Measurements from ENCODE around the gene DIS3L2. TPM values are rescaled to one million over a fixed set of nuclear protein-coding genes. Genes with fewer than 3 reads are reported as not detected.
"Not testable (repeated sequence)": the region's sequence is repeated elsewhere in the genome, so short reads cannot be mapped to it uniquely, and the experiment has no call there.

The DIS3L2 gene
- total and polyA plus RNA-seq, 2 donors, result 16.3 to 21.6 TPM

GRCh38 chr2:232338094-232338758 lies 376.7 kb downstream of the DIS3L2 start:
- H3K27me3 ChIP-seq (ENCODE audit: control insufficient read depth in 2 of 2, insufficient read depth in 1 of 2, low read length in 1 of 2); H3K27ac ChIP-seq (ENCODE audit: low read depth in 1 of 2, low read length in 1 of 2); DNase-seq (ENCODE audit: low read depth in 6 of 9, low spot score in 9 of 9); H3K9me3 ChIP-seq (ENCODE audit: control insufficient read depth in 2 of 2, insufficient read depth in 1 of 2, low read length in 1 of 2); H3K4me3 ChIP-seq (ENCODE audit: low read length in 2 of 2); H3K4me1 ChIP-seq (ENCODE audit: control insufficient read depth in 2 of 2, insufficient read depth in 2 of 2, low read length in 2 of 2): not testable (repeated sequence)
- WGBS, result 92% methylated on average over 9 of the region's 16 CpGs
- H3K36me3 ChIP-seq (ENCODE audit: control insufficient read depth in 2 of 2, insufficient read depth in 2 of 2, low read length in 1 of 2), result peaks cover 6 to 29% of the 10 kb centered on the region in 2 donors

DNA sequence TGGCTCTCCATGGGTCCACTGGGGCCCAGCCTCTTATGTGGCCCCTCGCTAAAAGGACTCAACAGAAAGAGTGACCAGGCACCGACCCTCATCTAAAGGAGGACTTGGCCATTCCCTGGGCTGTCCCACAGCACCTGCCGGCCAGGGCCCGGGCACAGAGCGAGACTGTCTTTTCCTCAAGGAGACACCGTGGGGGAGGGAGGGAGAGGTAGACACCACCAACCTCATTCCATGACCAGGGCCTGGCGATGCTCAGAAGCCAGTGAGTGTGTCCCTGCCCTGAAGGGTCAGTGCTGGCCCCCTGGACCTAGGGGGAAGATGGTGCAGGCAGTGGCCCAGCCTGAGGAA lies 377.2 kb downstream of the DIS3L2 start:
- Histone ChIP-seq H3K4me3 (ENCODE audit: low read length in 2 of 2) (no peak overlapping the region), H3K4me1 (ENCODE audit: control insufficient read depth in 2 of 2, insufficient read depth in 2 of 2, low read length in 2 of 2) (peaks cover 0 to 8% of the 10 kb centered on the region in 2 donors), H3K36me3 (ENCODE audit: control insufficient read depth in 2 of 2, insufficient read depth in 2 of 2, low read length in 1 of 2) (peaks cover 6 to 28% of the 10 kb centered on the region in 2 donors), H3K27ac (ENCODE audit: low read depth in 1 of 2, low read length in 1 of 2) (no peak overlapping the region), H3K9me3 (ENCODE audit: control insufficient read depth in 2 of 2, insufficient read depth in 1 of 2, low read length in 1 of 2) (no peaks in the 10 kb centered on the region), H3K27me3 (ENCODE audit: control insufficient read depth in 2 of 2, insufficient read depth in 1 of 2, low read length in 1 of 2) (peaks cover 0 to 4% of the 10 kb centered on the region in 2 donors)
- no peak for DNase-seq (ENCODE audit: low read depth in 6 of 9, low spot score in 9 of 9)
- 92% methylated on average over 7 of the region's 7 CpGs for WGBS

DNA sequence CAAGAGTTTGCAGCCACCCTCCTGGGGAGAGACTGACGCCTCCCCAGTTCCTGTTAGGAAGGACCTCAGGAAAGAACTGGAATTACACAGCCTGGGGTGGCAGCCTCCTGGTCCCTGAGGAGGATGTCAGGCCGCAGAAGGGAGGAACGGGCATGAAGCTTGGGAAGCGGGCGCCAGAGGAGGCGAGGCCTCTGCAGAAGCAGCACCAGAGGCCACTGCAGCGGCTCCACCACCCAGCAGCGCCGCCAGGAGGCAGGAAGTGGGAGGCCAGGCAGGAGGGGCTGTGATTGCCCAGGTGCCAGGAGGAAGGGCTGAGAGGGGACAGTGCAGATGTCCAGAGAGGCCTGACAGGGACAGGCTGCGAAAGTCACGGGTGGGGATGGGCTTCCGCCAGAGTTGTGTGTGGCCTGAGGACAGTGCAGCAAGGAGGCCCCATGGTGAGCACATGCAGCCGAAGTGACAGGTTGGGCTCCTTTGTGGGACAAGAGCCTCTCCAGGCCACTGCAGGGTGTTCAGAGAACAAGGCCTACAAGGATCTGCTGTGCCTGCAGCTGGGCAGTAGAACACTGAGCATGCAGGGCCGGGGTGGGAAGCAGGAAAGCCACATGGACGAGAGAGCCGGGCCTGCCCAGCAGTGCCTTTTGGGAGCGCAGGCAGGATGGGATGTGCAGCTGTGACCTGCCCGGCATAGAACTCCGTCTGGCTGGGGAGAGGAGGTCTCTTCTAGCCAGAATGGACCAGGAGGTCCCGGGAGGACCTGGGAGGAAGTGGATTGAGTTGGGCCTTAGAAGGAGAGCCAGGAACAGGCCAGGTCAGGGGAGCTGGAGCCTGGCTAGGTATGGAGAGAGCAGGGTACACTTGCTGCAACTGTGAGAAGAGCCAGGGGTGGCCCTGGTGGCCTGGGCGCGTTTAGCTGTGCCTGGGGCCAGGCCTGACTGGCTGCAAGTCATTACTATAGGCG lies 377.9 kb downstream of the DIS3L2 start:
- WGBS, result 93% methylated on average over 23 of the region's 23 CpGs
- no peak overlapping the region for H3K4me3 ChIP-seq (ENCODE audit: low read length in 2 of 2)
- peaks cover 0 to 4% of the 10 kb centered on the region in 2 donors for H3K27me3 ChIP-seq (ENCODE audit: control insufficient read depth in 2 of 2, insufficient read depth in 1 of 2, low read length in 1 of 2)
- no peak for DNase-seq (ENCODE audit: low read depth in 6 of 9, low spot score in 9 of 9)
- peaks cover 0 to 8% of the 10 kb centered on the region in 2 donors for H3K4me1 ChIP-seq (ENCODE audit: control insufficient read depth in 2 of 2, insufficient read depth in 2 of 2, low read length in 2 of 2)
- H3K36me3 ChIP-seq (ENCODE audit: control insufficient read depth in 2 of 2, insufficient read depth in 2 of 2, low read length in 1 of 2), result peaks cover 6 to 24% of the 10 kb centered on the region in 2 donors
- no peaks in the 10 kb centered on the region for H3K9me3 ChIP-seq (ENCODE audit: control insufficient read depth in 2 of 2, insufficient read depth in 1 of 2, low read length in 1 of 2)
- H3K27ac ChIP-seq (ENCODE audit: low read depth in 1 of 2, low read length in 1 of 2), result no peak overlapping the region

- 97% methylated on average over 14 of the region's 14 CpGs for WGBS
- H3K27me3 ChIP-seq (ENCODE audit: control insufficient read depth in 2 of 2, insufficient read depth in 1 of 2, low read length in 1 of 2), result peaks cover 0 to 8% of the 10 kb centered on the region in 2 donors
Observed at GRCh38 chr2:232340171-232340935, 378.8 kb downstream of the DIS3L2 start.

DNA sequence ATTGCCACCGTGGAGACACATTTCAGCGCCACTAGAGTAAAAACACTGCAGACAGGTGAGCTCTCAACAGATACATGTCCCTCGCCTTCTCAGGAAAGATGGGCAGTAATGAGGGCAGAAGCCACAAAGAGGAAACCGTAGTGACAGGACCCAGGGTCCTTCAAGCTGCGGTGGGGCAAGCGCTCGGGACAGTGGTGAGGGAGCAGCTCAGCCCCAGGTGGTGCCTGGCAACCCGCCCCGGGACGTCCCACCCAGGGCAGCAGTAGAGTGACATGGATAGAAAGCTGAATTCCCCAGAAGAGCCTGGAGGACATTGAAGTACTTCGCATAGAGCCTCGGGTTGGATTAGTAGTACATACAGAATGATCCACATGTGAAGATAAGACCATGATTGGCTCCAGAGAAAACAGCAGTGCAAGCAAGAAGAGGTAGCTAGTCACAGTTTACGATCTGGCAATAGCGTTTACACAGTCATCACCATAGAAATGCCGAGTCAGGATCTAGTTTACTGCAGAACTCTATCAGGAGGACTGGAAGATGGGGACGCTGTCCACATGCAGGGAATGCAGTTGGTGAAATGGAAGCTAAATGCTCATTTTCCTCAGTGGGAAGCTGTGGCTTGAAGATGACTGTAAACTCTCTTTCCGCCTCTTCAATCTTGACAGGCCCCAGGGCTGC lies 379.7 kb downstream of the DIS3L2 start:
- H3K4me3 ChIP-seq (ENCODE audit: low read length in 2 of 2), result no peak overlapping the region
- peaks cover 0 to 16% of the 10 kb centered on the region in 2 donors for H3K36me3 ChIP-seq (ENCODE audit: control insufficient read depth in 2 of 2, insufficient read depth in 2 of 2, low read length in 1 of 2)
- no peaks in the 10 kb centered on the region for H3K9me3 ChIP-seq (ENCODE audit: control insufficient read depth in 2 of 2, insufficient read depth in 1 of 2, low read length in 1 of 2)
- peaks cover 0 to 8% of the 10 kb centered on the region in 2 donors for H3K27me3 ChIP-seq (ENCODE audit: control insufficient read depth in 2 of 2, insufficient read depth in 1 of 2, low read length in 1 of 2)
- peaks cover 0 to 8% of the 10 kb centered on the region in 2 donors for H3K4me1 ChIP-seq (ENCODE audit: control insufficient read depth in 2 of 2, insufficient read depth in 2 of 2, low read length in 2 of 2)
- WGBS, result 97% methylated on average over 17 of the region's 17 CpGs
- no peak for DNase-seq (ENCODE audit: low read depth in 6 of 9, low spot score in 9 of 9)
- no peak overlapping the region for H3K27ac ChIP-seq (ENCODE audit: low read depth in 1 of 2, low read length in 1 of 2)

More at GRCh38 chr2:232340171-232340935, 378.8 kb downstream of the DIS3L2 start:
- no peaks in the 10 kb centered on the region for H3K9me3 ChIP-seq (ENCODE audit: control insufficient read depth in 2 of 2, insufficient read depth in 1 of 2, low read length in 1 of 2)
- H3K36me3 ChIP-seq (ENCODE audit: control insufficient read depth in 2 of 2, insufficient read depth in 2 of 2, low read length in 1 of 2), result peaks cover 6 to 24% of the 10 kb centered on the region in 2 donors
- no peak overlapping the region for H3K27ac ChIP-seq (ENCODE audit: low read depth in 1 of 2, low read length in 1 of 2)
- no peak for DNase-seq (ENCODE audit: low read depth in 6 of 9, low spot score in 9 of 9)
- no peak overlapping the region for H3K4me3 ChIP-seq (ENCODE audit: low read length in 2 of 2)
- H3K4me1 ChIP-seq (ENCODE audit: control insufficient read depth in 2 of 2, insufficient read depth in 2 of 2, low read length in 2 of 2), result peaks cover 0 to 8% of the 10 kb centered on the region in 2 donors

GRCh38 chr2:232341739-232342126 lies 380.2 kb downstream of the DIS3L2 start:
- no peak overlapping the region for H3K4me3 ChIP-seq (ENCODE audit: low read length in 2 of 2)
- peaks cover 0 to 11% of the 10 kb centered on the region in 2 donors for H3K36me3 ChIP-seq (ENCODE audit: control insufficient read depth in 2 of 2, insufficient read depth in 2 of 2, low read length in 1 of 2)
- no peak for DNase-seq (ENCODE audit: low read depth in 6 of 9, low spot score in 9 of 9)
- H3K4me1 ChIP-seq (ENCODE audit: control insufficient read depth in 2 of 2, insufficient read depth in 2 of 2, low read length in 2 of 2), result peaks cover 0 to 7% of the 10 kb centered on the region in 2 donors
- H3K27me3 ChIP-seq (ENCODE audit: control insufficient read depth in 2 of 2, insufficient read depth in 1 of 2, low read length in 1 of 2), result peaks cover 0 to 11% of the 10 kb centered on the region in 2 donors
- H3K27ac ChIP-seq (ENCODE audit: low read depth in 1 of 2, low read length in 1 of 2), result no peak overlapping the region
- no peaks in the 10 kb centered on the region for H3K9me3 ChIP-seq (ENCODE audit: control insufficient read depth in 2 of 2, insufficient read depth in 1 of 2, low read length in 1 of 2)
- 97% methylated on average over 4 of the region's 4 CpGs for WGBS

DNA sequence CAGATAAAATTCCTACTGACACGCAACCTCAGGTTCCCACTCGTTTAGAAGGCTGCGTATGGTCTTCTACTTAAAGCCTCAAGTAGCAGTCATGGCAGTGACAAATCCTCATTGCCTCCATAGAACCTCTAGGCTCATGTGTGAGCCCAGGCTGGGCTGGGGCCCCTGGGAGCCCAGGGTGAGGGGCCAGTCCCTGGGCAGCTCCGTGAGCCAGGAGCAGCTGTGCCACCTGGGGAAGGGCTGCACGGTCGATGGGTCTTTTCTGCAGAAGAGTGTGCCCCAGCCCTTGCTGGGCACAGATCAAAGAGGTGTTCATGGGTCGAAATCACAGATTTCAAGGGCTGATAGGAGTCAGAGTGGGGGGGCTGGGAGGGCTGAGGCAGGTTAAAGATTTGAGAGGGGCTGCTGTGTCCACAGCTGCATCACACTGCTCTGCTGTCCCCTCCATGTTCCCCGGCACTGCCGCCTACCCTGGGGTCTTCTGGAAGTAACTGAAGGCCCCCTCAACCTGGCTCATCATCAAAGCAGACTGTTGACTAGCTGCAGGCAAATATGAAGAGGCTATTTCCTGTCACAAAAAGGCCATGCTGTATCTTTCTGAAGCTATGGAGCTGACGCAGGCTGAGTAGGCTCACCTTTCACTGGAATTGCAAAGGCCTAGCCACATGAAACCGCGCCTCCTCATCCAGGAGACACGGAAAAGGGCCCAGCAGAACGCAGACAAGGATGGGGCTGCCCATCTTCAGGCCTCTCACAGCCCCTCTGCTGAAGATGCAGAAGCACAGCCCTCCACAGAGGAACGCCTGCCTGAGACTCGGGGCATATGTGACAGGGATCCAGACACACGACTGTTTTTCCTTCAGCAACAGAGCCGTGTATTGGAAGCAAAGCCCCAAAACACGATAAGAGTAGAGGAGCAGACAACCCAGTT lies 381.4 kb downstream of the DIS3L2 start:
- no peak overlapping the region for H3K27ac ChIP-seq (ENCODE audit: low read depth in 1 of 2, low read length in 1 of 2)

DNA sequence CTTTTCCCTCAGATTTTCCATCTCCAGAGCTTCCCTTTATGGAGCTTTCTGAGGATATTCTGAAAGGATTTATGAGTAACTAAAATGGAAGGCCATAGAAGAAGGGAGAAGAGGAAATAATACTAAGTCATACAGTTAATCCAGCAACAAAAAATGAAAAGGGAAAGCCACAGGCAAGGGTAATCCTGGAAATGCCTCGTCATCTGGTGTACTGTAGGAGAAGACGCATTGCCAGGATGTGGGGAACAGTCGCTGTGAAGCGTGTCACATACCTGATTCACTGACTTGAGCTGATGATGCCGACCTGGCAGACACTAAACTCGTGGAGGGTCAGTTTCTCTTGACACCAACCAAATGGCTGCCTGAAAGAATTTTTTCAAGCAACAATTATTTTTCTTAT lies 382.3 kb downstream of the DIS3L2 start:
- Histone ChIP-seq H3K4me3 (ENCODE audit: low read length in 2 of 2) (no peak overlapping the region), H3K27me3 (ENCODE audit: control insufficient read depth in 2 of 2, insufficient read depth in 1 of 2, low read length in 1 of 2) (peaks cover 2 to 26% of the 10 kb centered on the region in 2 donors), H3K36me3 (ENCODE audit: control insufficient read depth in 2 of 2, insufficient read depth in 2 of 2, low read length in 1 of 2) (peaks cover 0 to 4% of the 10 kb centered on the region in 2 donors), H3K4me1 (ENCODE audit: control insufficient read depth in 2 of 2, insufficient read depth in 2 of 2, low read length in 2 of 2) (peaks cover 0 to 4% of the 10 kb centered on the region in 2 donors), H3K9me3 (ENCODE audit: control insufficient read depth in 2 of 2, insufficient read depth in 1 of 2, low read length in 1 of 2) (no peaks in the 10 kb centered on the region), H3K27ac (ENCODE audit: low read depth in 1 of 2, low read length in 1 of 2) (no peak overlapping the region)
- DNase-seq (ENCODE audit: low read depth in 6 of 9, low spot score in 9 of 9), result no peak
- 19% methylated on average over 6 of the region's 6 CpGs for WGBS

More for the DNA sequence above, 381.4 kb downstream of the DIS3L2 start:
- H3K36me3 ChIP-seq (ENCODE audit: control insufficient read depth in 2 of 2, insufficient read depth in 2 of 2, low read length in 1 of 2), result peaks cover 0 to 4% of the 10 kb centered on the region in 2 donors
- peaks cover 2 to 18% of the 10 kb centered on the region in 2 donors for H3K27me3 ChIP-seq (ENCODE audit: control insufficient read depth in 2 of 2, insufficient read depth in 1 of 2, low read length in 1 of 2)
- H3K4me3 ChIP-seq (ENCODE audit: low read length in 2 of 2), result no peak overlapping the region
- H3K4me1 ChIP-seq (ENCODE audit: control insufficient read depth in 2 of 2, insufficient read depth in 2 of 2, low read length in 2 of 2), result peaks cover 0 to 4% of the 10 kb centered on the region in 2 donors
- 87% methylated on average over 19 of the region's 19 CpGs for WGBS
- no peaks in the 10 kb centered on the region for H3K9me3 ChIP-seq (ENCODE audit: control insufficient read depth in 2 of 2, insufficient read depth in 1 of 2, low read length in 1 of 2)
- no peak for DNase-seq (ENCODE audit: low read depth in 6 of 9, low spot score in 9 of 9)
